Stimulated activated naive CD8-positive, alpha-beta T cell treated with anti-CD3 and anti-CD28 coated beads, Interleukin-15, Interleukin-2, amounts not matched to agents 100 U/mL and 50 U/mL, for 24 hours (primary cell): ENCODE data around the gene POLR3K.
"Not testable (repeated sequence)": the region's sequence is repeated elsewhere in the genome, so short reads cannot be mapped to it uniquely, and the experiment has no call there.

Source experiments
- ATAC-seq: fragments of 150-1000 bp; cut with Tn5 transposase; one replicate; pipeline ENCODE4 v1.10.0; 2021
- DNase-seq: peaks from one replicate; pipeline ENCODE4 v3.0.0; 2021

POLR3K gene

DNA sequence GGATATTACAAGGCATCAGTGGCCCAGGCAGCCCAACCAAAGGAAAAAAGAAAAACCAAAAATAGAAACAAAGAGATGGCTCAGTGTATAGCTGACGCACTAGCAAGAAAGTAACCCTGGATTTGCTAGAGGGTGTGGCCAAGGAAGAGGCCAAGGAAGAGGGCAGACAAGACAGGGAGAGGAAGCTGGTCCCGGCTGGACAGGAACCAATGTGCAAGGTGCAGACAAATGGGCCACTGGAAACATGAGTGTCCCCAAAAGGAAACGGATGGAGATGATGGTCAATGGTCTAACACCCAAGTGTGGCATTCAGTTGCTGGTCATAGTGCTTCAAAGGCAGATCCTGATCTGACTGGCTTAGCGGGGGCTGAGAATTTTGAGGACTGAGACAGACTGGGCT, 10.7 kb downstream of the POLR3K start:
- ATAC-seq (no peak), DNase-seq (no peak)

DNA sequence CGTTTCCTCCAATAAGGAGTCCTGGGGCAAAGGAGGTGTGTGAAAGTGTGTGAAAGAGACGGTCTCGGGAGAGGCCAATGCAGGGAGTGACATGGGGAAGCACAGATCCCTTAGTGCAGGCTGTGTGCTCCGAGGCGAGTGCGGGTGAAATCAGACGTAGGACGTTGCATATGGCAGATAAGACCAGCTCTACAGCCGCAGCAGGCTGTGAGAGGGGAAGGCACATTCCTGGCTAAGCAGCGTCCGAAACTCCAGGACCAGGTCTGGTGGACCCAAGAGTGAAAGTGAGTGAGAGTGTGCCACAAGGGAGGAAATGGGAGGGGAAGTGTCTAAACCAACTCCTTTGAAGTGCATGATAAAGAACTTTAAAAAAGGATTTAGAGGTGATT, 11.3 kb downstream of the POLR3K start:
- DNase-seq (no peak), ATAC-seq (no peak)

DNA sequence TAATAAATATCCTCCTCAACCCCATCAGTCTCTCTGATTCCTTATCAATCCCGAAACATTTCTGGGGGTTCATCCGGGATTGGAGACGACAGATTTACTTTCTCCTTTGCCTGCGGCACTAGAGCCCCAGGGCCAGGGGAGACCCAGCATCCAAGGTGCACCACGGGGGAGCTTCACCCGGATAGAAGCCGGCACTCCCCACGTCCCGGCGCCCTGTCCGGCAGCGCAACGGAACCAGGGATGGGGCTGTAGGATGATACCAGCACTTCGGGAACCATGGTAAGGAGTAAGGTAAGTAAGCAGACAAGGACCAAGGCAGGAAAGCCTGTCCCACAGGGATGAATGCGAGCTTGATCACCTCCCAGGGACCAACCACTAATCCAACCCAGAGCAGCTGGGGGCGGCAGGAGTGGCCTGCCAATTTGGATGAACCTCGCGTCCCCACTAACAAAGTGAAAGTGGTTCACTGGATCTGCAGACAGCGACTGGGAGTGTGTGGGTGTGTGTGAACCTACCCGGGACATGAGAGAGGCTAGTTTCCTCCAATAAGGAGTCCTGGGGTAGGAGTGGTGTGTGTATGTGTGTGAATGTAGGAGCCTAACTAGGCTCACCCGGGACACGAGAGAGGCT, 11.9 kb downstream of the POLR3K start:
- DNase-seq, result no peak
- ATAC-seq, result no peak

DNA sequence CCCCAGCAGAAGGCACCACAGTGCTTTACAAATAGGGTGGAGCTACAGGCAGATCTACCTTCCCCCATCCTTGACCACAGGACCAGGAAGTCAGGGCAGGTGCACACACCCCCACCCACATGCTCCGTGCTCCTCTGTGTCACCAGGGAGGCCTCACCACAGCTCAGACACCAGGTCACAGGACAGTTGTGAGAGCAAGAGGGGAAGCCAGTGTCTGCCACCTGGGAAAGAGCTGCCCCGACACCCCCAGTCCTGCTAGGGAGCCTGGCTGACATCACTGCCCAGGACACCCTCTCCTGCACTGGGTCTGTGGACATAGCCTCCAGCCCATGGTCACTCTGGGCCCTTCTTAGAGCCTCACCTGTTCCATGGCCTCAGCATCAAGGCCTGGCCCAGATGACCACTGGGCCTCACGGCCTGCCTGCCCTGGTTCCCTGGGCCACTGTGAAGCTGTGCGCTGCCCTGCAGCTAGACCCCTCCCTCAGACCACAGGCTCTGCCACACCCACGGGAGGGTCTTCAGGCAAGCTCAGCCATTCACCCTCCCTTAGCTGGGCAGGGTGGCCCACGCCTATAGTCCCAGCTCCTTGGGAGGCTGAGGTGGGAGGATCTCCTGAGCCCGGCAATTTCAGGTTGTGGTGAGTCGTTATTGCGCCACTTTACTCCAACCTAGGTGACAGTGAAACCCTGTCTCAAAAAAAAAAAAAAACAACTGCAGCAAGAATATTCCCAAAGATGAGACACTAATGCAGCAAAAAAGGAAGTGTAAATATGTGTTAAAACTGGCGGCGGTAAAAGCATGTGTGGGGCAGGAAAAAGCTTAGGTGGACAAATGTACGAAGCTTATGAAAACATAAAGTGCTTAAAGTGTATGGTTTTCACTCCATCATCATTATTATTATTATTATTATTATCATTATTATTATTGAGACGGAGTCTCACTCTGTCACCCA, 14.2 kb downstream of the POLR3K start:
- ATAC-seq, result peak; percentile 75
- DNase-seq, result peak; percentile 50

DNA sequence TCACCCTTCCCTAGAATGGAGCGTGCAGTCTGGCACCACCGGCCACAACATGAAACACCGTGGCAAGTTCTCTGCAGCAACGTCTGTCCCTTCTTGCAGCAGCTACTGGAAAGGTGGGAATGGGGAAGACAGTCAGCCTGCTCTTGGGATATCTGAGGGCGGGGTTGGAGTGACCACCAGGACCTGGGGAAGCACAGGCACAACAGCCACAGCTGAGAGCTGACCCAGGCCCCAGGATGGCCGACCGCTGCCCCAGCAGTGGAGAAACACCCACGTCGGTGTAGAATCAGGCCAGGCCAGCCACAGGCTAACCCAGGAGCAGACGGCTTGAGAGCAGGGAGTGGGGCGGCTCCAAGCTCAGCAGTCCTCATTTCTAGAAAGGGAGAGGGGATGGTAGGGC, 15.2 kb downstream of the POLR3K start:
- DNase-seq, ATAC-seq: not testable (repeated sequence)

DNA sequence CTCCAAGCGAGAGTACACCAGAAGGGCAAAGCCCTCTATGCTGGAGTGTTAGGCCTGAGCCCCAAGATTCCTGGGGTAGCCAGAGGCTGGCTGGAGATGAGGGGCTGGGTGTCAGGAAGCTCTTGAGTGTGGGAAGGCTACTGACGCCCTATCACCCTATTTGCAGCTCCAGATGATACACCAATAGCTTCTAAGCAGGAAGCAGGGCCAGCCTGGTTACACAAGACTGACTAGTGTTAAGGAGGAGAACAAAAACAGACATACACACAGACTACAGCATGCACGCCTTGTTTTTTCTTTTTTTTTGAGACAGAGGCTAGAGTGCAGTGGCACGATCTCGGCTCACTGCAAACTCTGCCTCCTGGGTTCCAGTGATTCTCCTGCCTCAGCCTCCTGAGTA, 15.9 kb downstream of the POLR3K start:
- no peak for DNase-seq
- ATAC-seq, result no peak

DNA sequence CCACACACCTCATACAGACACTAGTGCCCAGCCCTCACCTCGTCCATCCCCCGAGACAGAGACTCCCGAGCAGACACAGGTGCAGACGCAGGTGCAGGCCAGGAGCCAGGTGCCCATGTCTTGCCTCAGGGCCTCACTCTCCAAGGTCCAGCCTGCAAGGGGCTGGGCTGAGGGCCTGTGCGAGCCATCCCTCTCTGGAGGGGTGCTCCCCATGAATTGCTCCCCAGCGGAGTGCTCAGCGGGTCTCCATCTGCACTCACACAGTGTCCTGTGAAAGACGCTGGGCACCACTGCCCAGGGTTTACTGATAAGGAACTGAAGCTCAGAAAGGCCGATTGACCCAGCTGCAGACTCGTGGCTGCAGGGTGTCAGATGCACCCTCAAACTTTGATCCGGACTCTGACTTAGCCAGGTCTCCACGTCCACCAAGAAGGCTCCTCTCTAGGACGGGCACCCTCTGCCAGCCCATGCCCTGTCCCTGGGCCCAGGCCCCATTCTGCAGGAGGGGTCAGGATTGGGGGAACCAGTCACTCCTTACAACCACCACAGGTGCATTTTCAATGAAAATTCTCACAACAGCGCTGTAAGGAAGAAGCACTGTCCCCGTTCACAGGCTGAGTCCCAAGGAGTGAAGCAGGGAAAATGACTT, 16.9 kb downstream of the POLR3K start:
- no peak for ATAC-seq
- DNase-seq, result peak; percentile 2

DNA sequence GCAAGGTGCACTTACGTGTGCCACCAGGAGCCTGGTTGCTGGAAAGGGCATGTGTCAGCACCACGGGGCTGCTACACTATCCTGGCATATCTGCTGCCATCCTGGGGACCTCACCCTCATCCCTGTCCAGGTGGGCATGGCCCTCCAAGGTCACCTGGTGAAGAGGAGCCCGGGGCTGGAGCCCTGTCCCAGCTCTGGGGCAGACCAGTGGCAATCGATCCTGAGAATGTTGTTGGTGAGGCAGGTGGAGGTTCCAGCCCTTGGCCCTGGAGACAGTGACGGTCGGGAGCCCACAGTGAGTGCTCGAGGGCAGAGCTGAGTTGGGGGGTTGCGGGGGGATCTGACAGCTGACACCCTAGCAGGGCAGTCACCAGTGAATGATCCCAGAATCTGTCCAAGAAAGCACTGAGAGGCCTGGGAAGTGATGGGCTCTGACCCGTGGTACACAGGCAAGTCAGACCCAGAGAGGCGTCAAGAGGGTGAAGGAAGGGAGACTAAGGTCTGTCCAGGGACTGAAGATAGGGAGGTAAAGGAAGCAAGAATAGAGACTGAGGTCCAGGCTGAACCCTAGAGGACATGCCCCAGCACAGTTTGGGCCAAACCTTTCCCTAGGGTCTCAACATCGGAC, 17.6 kb downstream of the POLR3K start:
- ATAC-seq, result no peak
- DNase-seq, result peak; percentile 1

DNA sequence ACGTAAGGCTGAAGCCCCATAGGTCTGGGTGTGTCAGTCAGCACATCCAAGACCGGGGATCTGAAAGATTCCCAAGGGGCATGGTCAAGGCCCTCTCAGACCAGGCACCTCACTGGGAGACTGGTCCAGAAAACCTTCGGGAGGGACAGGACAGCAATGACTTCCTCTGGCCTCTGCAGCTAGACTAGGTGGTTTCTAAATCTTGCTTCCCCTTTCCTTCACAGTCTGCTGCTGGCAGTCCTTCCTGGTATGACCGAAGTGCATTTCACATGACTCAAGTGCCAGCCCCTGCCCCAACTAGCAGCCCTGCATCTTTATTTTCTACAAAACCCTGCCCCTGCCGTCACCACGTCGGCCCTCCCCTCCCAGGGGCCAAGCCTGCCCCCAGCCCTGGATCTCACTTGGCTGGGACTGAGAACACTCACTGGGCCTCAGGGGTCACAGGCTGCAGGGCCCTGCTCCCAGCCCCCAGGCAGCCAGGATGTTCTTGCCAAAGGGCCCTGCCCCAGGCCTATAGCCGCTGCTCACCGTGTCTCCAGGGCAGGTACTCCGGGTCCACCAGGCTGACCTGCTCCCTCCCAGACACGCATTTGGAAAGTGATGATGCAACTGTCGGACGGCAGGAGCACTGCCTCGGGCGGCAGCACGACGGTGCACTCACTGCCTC, 18.3 kb downstream of the POLR3K start:
- ATAC-seq, result no peak
- DNase-seq, result peak; percentile 5

DNA sequence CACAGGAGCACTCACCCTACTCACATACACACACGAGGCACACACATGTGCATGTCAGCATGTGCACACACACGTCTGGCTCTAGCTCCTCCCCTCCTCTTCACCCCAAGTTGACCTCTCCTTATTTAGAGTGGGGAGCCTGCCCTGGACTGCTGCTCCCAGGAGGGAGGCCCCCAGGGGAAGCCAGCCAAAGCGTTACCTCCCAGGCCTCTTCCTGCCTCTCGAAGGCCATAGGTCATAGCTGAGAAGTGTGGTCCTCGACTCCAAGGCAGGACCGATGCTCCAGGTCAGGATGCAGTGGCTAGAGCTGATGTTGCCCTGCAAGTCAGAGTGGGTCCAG, 18.8 kb downstream of the POLR3K start:
- ATAC-seq, result no peak

DNA sequence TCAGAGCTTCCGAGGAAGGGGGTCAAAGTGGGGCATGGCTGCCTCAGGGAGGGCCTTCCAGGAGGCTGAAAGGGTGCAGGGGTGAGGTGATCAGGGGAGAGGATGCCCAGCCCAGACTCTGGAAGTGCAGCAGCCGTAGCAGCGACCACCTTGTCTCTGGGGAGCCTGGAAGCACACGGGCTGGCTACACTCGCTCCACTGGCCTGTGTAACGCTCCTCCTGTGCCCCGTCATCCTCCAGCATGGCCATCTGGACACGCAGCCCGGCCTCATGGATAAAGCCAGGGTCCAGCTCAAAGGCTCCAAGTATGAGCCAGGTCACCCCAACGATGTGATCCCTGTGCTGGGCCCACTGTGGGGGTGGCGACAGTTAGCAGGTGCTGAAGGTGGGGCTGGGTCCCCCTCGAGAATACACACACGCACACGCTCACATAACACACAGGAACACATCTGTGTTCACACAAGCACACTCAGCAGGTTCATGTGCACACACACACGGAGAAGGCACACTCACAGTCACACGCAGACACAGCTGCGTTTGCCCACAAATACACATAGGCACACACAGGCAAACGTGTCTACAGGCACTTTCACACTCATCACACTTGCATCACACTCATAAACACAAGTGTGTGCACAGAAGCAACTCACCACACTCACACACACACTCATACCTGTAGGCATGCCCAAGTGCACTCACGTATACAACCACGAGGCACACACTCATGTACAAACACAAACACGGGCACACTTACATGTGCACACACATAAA, 19.3 kb downstream of the POLR3K start:
- DNase-seq (peak; percentile 2), ATAC-seq (no peak)

More for the DNA sequence above, 18.8 kb downstream of the POLR3K start:
- DNase-seq, result peak; percentile 3

DNA sequence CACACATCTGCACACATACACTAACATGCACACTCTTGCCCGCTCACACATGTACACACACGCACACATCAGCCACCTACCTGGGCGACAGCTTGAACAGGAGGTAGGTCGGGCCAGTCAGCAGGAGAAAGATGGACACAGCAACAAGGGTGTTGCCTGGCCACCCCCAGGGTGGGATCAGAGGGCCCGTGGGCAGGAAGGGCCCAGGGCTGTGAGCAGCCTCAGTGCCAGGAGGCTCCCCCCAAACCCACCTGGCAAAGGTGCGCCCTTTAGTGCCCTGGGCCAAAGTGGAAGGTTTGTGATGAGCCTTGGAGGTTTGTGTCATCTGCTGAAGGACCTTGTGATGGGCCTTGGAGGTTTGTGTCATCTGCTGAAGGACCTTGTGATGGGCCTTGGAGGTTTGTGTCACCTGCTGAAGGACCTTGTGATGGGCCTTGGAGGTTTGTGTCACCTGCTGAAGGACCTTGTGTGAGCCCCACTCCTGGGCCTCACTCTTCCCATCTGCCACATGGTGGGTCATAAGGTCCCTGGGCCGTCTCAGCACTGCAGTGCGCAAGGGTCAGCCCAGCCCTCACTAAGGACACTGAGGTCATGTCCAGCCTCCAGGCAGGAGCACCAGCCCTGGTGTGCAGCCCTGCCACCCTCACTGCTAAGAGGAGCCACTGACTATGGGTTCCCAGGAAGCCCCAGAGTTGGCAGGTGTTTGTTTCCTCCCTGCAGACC, 20.1 kb downstream of the POLR3K start:
- DNase-seq, ATAC-seq: not testable (repeated sequence)

DNA sequence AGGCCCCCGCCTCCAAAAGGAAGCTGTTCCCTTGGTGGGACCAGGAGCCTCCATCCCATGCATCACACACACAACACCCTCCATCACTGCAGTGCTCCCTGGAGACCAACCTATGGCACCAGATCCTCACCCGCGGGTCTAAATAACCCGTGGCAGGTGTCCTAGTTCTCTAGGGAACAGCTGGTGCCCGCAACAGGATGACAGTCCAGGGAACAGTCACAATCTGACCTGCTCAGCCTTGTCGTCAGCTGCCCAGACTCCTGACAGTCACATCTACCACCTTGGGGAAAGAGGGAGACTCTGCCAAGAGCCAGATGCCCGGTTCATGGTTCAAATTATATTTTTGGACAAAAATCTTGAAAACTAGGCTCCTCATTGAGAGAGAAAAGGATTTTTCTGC, 22.8 kb downstream of the POLR3K start:
- not testable (repeated sequence) for ATAC-seq, DNase-seq

DNA sequence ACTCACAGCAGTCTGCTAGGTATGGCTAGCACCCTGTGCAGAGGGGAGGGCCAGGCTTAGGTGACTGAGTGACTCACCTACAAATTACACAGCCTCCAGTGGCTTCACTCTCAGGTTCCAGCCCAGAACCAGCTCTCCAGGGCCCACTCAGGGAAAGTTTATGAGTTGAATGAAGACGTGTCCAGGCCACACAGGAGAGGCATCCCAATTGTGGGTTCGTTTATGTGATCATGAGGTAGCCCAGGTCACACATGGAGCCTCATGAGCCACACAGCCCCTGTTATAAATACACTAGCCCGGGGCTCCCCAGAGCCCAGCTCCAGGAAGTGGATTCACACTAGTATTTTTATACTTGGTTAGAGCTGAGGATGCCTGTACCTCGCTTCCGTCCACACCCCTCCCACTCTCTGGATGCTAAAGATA, 27.5 kb downstream of the POLR3K start:
- not testable (repeated sequence) for DNase-seq
- peak; percentile 78 for ATAC-seq

DNA sequence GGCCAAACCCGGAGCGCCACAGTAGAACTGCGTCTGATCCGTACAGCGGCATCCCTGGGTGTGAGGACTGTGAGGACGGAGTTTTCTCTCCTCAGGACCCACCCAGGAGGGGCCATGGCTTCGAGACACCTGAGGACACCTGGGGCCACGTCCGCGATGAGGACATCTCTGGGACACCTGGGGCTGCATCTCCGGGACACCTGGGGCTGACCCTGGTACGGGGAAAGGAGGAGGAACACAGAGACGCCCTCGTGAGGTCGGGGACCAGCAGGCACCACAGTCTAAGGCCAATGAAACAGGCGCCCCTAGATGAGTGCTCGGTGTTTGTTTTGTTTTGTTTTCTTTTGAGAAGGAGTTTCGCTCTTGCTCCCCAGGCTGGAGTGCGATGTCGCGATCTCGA, 29.3 kb downstream of the POLR3K start:
- ATAC-seq, DNase-seq: not testable (repeated sequence)

DNA sequence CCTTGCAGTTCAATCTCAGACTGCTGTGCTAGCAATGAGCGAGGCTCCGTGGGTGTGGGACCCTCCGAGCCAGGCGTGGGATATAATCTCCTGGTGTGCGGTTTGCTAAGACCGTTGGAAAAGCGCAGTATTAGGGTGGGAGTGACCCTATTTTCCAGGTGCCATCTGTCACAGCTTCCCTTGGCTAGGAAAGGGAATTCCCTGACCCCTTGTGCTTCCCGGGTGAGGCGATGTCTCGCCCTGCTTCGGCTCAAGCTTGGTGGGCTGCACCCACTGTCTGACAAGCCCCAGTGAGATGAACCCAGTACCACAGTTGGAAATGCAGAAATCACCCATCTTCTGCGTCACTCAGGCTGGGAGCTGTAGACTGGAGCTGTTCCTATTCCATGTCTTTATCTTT, 32.5 kb downstream of the POLR3K start:
- peak; percentile 1 for DNase-seq
- ATAC-seq, result not testable (repeated sequence)

DNA sequence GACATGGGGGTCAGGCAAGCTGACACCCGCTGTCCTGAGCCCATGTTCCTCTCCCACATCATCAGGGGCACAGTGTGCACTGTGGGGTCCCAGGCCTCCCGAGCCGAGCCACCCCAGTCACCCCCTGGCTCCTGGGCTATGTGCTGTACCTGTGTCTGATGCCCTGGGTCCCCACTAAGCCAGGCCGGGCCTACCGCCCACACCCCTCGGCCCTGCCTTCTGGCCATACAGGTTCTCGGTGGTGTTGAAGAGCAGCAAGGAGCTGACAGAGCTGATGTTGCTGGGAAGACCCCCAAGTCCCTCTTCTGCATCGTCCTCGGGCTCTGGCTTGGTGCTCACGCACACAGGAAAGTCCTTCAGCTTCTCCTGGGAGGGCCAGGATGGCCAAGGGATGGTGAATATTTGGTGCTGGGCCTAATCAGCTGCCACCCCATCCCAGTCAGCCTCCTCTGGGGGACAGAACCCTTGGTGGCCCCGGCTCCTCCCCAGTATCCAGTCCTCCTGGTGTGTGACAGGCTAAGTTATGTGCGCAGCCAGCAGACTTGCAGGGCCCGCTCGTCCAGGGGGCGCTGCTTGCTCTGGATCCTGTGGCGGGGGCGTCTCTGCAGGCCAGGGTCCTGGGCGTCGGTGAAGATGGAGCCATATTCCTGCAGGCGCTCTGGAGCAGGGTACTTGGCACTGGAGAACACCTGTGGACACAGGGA, 36.2 kb downstream of the POLR3K start:
- DNase-seq, ATAC-seq: not testable (repeated sequence)

DNA sequence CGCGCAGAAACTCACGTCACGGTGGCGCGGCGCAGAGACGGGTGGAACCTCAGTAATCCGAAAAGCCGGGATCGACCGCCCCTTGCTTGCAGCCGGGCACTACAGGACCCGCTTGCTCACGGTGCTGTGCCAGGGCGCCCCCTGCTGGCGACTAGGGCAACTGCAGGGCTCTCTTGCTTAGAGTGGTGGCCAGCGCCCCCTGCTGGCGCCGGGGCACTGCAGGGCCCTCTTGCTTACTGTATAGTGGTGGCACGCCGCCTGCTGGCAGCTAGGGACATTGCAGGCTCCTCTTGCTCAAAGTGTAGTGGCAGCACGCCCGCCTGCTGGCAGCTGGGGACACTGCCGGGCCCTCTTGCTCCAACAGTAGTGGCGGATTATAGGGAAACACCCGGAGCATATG, 42.6 kb downstream of the POLR3K start:
- ATAC-seq, result not testable (repeated sequence)
- DNase-seq, result peak; percentile 82

DNA sequence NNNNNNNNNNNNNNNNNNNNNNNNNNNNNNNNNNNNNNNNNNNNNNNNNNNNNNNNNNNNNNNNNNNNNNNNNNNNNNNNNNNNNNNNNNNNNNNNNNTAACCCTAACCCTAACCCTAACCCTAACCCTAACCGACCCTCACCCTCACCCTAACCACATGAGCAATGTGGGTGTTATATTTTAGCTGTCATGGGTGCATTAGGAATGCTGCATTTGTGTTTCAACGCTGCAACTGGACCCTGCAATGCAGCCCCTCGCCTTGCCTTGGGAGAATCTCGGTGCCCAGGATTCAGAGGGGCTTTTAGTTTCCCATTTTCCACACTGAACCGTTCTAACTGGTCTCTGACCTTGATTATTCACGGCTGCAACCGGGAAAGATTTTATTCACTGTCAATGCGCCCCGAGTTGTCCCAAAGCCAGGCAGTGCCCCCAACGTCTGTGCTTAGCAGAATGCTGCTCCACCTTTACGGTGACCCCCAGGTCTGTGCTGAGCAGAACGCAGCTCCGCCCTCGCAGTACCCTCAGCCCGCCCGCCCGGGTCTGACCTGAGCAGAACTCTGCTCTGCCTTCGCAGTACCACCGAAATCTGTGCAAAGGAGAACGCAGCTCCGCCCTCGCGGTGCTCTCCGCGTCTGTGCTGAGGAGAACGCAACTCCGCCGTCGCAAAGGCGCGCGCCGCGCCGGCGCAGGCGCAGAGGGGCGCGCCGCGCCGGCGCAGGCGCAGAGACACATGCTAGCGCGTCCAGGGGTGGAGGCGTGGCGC, 43.3 kb downstream of the POLR3K start:
- peak; percentile 1 for DNase-seq
- peak; percentile 81 for ATAC-seq
